Measurements from ENCODE around the gene CTAG1A. TPM values are rescaled to one million over a fixed set of nuclear protein-coding genes. Genes with fewer than 3 reads are reported as not detected.

Gene CTAG1A
- total RNA-seq = not detected in 2 replicates

DNA sequence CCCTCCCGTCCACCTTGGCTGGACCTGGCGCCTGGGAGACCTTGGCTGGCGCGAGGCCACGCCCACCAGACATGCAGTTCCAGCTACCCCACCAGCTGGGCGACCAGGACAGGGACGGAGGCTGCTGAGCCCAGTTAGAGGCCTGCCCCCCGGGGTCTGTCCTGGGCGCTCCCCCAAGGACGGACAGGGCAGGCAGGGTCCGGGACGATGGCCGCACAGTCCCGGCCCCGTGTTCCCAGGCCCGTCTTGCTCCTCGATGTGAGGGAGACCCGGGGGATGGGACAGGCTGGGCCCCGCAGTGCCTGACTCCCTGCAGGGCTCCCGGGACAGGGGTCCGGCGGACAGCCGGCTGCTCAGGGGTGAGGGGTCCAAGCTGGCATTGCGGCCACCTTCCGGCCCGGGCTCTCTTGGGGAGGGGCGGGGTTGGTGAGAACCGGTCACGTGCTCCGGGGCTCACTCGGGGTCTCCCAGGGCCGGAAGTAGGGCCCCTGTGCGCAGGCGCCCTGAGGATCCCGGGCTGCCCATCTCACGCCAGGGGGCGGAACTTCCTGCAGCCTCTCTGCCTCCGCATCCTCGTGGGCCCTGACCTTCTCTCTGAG, at the start of gene CTAG1A:
TSS of gene CTAG1A (plus strand) at position 549 of the 599 bp plus-strand sequence. CDS start 74 bp downstream, outside the sequence.

GRCh38 chrX:154546354-154547244, 38.3 kb upstream of the CTAG1A start, which contains the start of gene G6PD:
TSS of gene G6PD (minus strand) at chrX:154546846. CDS start at chrX:154546155, 691 bp downstream.

DNA sequence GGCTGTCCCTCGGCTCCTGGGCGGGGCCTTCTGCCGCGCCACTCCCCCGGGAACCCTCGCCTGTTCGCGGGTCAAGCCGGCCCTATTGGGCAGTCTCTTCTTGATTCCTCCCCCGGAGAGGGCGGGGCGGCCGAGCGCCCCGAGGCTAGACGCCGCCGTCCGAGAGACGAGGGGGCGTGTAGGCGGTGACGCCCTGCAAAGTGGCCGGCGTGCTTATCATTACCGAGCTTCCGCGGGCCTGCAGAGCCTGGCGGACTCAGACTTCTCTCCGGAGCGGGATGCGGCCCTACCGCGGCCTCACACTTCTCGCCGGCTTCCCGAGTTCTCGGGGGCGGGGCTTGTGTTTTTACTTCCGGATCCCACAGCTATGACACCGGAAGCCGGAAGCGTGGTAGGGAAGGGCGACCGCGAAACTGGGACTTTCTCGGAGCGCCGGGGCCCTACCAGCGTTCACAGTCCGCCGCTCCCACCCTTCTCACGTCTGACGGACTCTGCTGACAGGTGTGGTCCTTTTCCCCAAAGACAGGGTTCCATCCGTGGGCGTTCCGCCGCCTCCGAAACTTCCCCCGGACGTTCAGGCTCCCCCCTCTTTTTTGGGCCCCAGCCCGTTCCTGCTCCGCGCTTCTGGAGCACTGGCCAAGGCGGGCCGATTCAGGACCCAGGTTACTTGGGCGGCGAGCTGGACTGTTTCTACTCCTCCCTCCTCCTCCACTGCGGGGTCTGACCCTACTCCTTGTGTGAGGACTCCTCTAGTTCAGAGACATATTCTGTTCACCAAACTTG, 37.5 kb upstream of the CTAG1A start, which contains the start of gene IKBKG:
TSS of gene IKBKG (plus strand) at position 376 of the 783 bp plus-strand sequence. CDS start 4,383 bp downstream, outside the sequence.

GRCh38 chrX:154619182-154619581, 34.2 kb downstream of the CTAG1A start, which contains the start of gene CTAG1B:
TSS of gene CTAG1B (minus strand) at chrX:154619282. CDS start at chrX:154619218, 64 bp downstream.

Other genes starting within 250 kb of the CTAG1A start
- 792 and 962 TPM in 2 replicates for gene FLNA, start 210.5 kb upstream of the CTAG1A start, total RNA-seq
- gene EMD, start 205.8 kb upstream of the CTAG1A start, total RNA-seq = 14.8 and 16.6 TPM in 2 replicates
- gene RPL10, start 186.8 kb upstream of the CTAG1A start, total RNA-seq = 3,109 and 3,856 TPM in 2 replicates
- gene DNASE1L1, start 175.9 kb upstream of the CTAG1A start, total RNA-seq = 78.9 and 88.2 TPM in 2 replicates
- gene TAFAZZIN, start 173.6 kb upstream of the CTAG1A start, total RNA-seq = 11.6 and 12.4 TPM in 2 replicates
- 78.6 and 82.4 TPM in 2 replicates for gene ATP6AP1, start 156.5 kb upstream of the CTAG1A start, total RNA-seq
- gene GDI1, start 148.0 kb upstream of the CTAG1A start, total RNA-seq = 38.3 and 56.6 TPM in 2 replicates
- gene FAM50A, start 141.0 kb upstream of the CTAG1A start, total RNA-seq = 49.4 and 56.8 TPM in 2 replicates
- 3.3 and 4.1 TPM in 2 replicates for gene PLXNA3, start 126.9 kb upstream of the CTAG1A start, total RNA-seq
- 12.8 and 16.3 TPM in 2 replicates for gene LAGE3, start 105.9 kb upstream of the CTAG1A start, total RNA-seq
- 29.1 and 32.6 TPM in 2 replicates for gene UBL4A, start 98.5 kb upstream of the CTAG1A start, total RNA-seq
- 9.0 and 12.9 TPM in 2 replicates for gene SLC10A3, start 94.5 kb upstream of the CTAG1A start, total RNA-seq
- gene FAM3A, start 68.9 kb upstream of the CTAG1A start, total RNA-seq = 15.6 and 20.3 TPM in 2 replicates
- 22.3 and 22.5 TPM in 2 replicates for gene G6PD, start 38.3 kb upstream of the CTAG1A start, total RNA-seq
- gene IKBKG, start 37.5 kb upstream of the CTAG1A start, total RNA-seq = 9.5 and 12.7 TPM in 2 replicates
- gene CTAG1B, start 34.1 kb downstream of the CTAG1A start, total RNA-seq = not detected in 2 replicates
- not detected in 2 replicates for gene CTAG2, start 68.4 kb downstream of the CTAG1A start, total RNA-seq
- 12.0 and 14.4 TPM in 2 replicates for gene GAB3, start 165.9 kb downstream of the CTAG1A start, total RNA-seq
- gene DKC1, start 177.7 kb downstream of the CTAG1A start, total RNA-seq = 36.4 and 53.7 TPM in 2 replicates
- 25.3 and 26.8 TPM in 2 replicates for gene MPP1, start 220.4 kb downstream of the CTAG1A start, total RNA-seq
- gene SMIM9, start 249.5 kb downstream of the CTAG1A start, total RNA-seq = not detected in 2 replicates

Data from dermis lymphatic vessel endothelial cell (primary cell).